Activated naive CD4-positive, alpha-beta T cell treated with anti-CD3 and anti-CD28 coated beads for 36 hours (primary cell): Measurements from ENCODE around the gene IL1RL1. TPM values are rescaled to one million over a fixed set of nuclear protein-coding genes. Genes with fewer than 3 reads are reported as not detected.

ENCODE experiments used
- CTCF ChIA-PET: fragments of 350-600 bp; sonication (Branson Sonifier 250); formaldehyde crosslinking; loops from one replicate; lab custom pipeline; 2021; ENCODE audit warnings: antibody characterized with exemption; lab: Charles Lee
- DNase-seq: peaks from one replicate; pipeline ENCODE4 v3.0.0-alpha.2; 2020
- H3K27ac Mint-ChIP-seq: one replicate; pipeline ENCODE4 v1.8.0; 2021; ENCODE audit warnings: mild to moderate bottlenecking, mixed read lengths
- H3K27me3 Mint-ChIP-seq: one replicate; pipeline ENCODE4 v1.8.0; 2021; ENCODE audit warnings: low read depth, mixed read lengths
- H3K36me3 Mint-ChIP-seq: one replicate; pipeline ENCODE4 v1.8.0; 2021; ENCODE audit warnings: low read depth, mixed read lengths
- H3K4me1 Mint-ChIP-seq: one replicate; pipeline ENCODE4 v1.8.0; 2021; ENCODE audit warnings: low read depth, mixed read lengths
- H3K4me3 Mint-ChIP-seq: one replicate; pipeline ENCODE4 v1.8.0; 2021; ENCODE audit warnings: mild to moderate bottlenecking, moderate library complexity, mixed read lengths
- H3K9me3 Mint-ChIP-seq: one replicate; pipeline ENCODE4 v1.8.0; 2021; ENCODE audit warnings: mixed read lengths
- intact Hi-C: fragments of 100-400 bp; cut with micrococcal nuclease; formaldehyde crosslinking; loops from one replicate; pipeline ENCODE4 v1.15.1; 2023
- total RNA-seq, 2 experiments: library from RNA; stranded (reverse); gene quantifications; one replicate each; pipeline ENCODE4 v1.2.3, GENCODE V29; 2021

IL1RL1 gene
- total RNA-seq, 2 experiments from 2014 or later: 0.22 to 0.43 TPM

- no peak for DNase-seq
- Mint-ChIP-seq H3K4me1 (peaks cover 14% of the 10 kb centered on the region), H3K27me3 (no peaks in the 10 kb centered on the region), H3K27ac (no peak overlapping the region), H3K9me3 (peaks cover 14% of the 10 kb centered on the region), H3K36me3 (peaks cover 58% of the 10 kb centered on the region), H3K4me3 (no peak overlapping the region)
- CTCF ChIA-PET: no interaction called here
- intact Hi-C loops: no loop called here
Observed at GRCh38 chr2:102386867-102387541, 75.6 kb downstream of the IL1RL1 start.

- CTCF ChIA-PET: no interaction called here
- DNase-seq: no peak
Observed at GRCh38 chr2:102387763-102388546, 76.6 kb downstream of the IL1RL1 start.

GRCh38 chr2:102391565-102391964 lies 80.2 kb downstream of the IL1RL1 start:
- H3K27me3 Mint-ChIP-seq: no peaks in the 10 kb centered on the region
- H3K36me3 Mint-ChIP-seq: peaks cover 26% of the 10 kb centered on the region
- no peak overlapping the region for H3K4me3 Mint-ChIP-seq
- CTCF ChIA-PET: interaction anchor here (1.4 kb wide), 1 partner anchor 21 kb away, joined by 3 read pairs; no protein-coding TSS in a partner anchor
- H3K4me1 Mint-ChIP-seq: peaks cover 17% of the 10 kb centered on the region
- DNase-seq: no peak
- no peaks in the 10 kb centered on the region for H3K9me3 Mint-ChIP-seq
- intact Hi-C loops: loop anchor here (1.0 kb wide), 1 partner anchor 24 kb away; no protein-coding TSS in a partner anchor
- H3K27ac Mint-ChIP-seq: no peak overlapping the region

More at GRCh38 chr2:102387763-102388546, 76.6 kb downstream of the IL1RL1 start:
- Mint-ChIP-seq H3K27ac (peak overlapping the region; percentile 12), H3K4me1 (peaks cover 17% of the 10 kb centered on the region), H3K9me3 (peaks cover 13% of the 10 kb centered on the region), H3K27me3 (no peaks in the 10 kb centered on the region), H3K4me3 (no peak overlapping the region), H3K36me3 (peaks cover 53% of the 10 kb centered on the region)
- intact Hi-C loops: no loop called here

GRCh38 chr2:102392096-102392495 lies 80.7 kb downstream of the IL1RL1 start:
- no peak overlapping the region for H3K27ac Mint-ChIP-seq
- peaks cover 23% of the 10 kb centered on the region for H3K36me3 Mint-ChIP-seq
- no peaks in the 10 kb centered on the region for H3K9me3 Mint-ChIP-seq
- no peak for DNase-seq
- no peaks in the 10 kb centered on the region for H3K27me3 Mint-ChIP-seq
- peaks cover 17% of the 10 kb centered on the region for H3K4me1 Mint-ChIP-seq
- H3K4me3 Mint-ChIP-seq: no peak overlapping the region
- intact Hi-C loops: no loop called here
- CTCF ChIA-PET: interaction anchor here (1.4 kb wide), 1 partner anchor 20 kb away, joined by 3 read pairs; no protein-coding TSS in a partner anchor

GRCh38 chr2:102392942-102393341 lies 81.6 kb downstream of the IL1RL1 start:
- no peak for DNase-seq
- H3K27me3 Mint-ChIP-seq: no peaks in the 10 kb centered on the region
- peaks cover 14% of the 10 kb centered on the region for H3K36me3 Mint-ChIP-seq
- no peak overlapping the region for H3K4me3 Mint-ChIP-seq
- intact Hi-C loops: loop anchor here (1.0 kb wide), 1 partner anchor 10 kb away; no protein-coding TSS in a partner anchor
- no peak overlapping the region for H3K27ac Mint-ChIP-seq
- H3K4me1 Mint-ChIP-seq: peaks cover 17% of the 10 kb centered on the region
- CTCF ChIA-PET: no interaction called here
- no peaks in the 10 kb centered on the region for H3K9me3 Mint-ChIP-seq

- intact Hi-C loops: no loop called here
- no peaks in the 10 kb centered on the region for H3K27me3 Mint-ChIP-seq
- CTCF ChIA-PET: interaction anchor here (0.6 kb wide), 1 partner anchor 42 kb away, joined by 3 read pairs; no protein-coding TSS in a partner anchor
- peaks cover 5% of the 10 kb centered on the region for H3K36me3 Mint-ChIP-seq
- DNase-seq: no peak
- H3K27ac Mint-ChIP-seq: no peak overlapping the region
- H3K4me3 Mint-ChIP-seq: no peak overlapping the region
- H3K4me1 Mint-ChIP-seq: peaks cover 14% of the 10 kb centered on the region
- no peaks in the 10 kb centered on the region for H3K9me3 Mint-ChIP-seq
Observed at GRCh38 chr2:102396012-102396411, 84.6 kb downstream of the IL1RL1 start.

- Mint-ChIP-seq H3K36me3 (peaks cover 5% of the 10 kb centered on the region), H3K9me3 (no peaks in the 10 kb centered on the region), H3K27ac (no peak overlapping the region), H3K4me1 (peaks cover 6% of the 10 kb centered on the region), H3K27me3 (no peaks in the 10 kb centered on the region), H3K4me3 (no peak overlapping the region)
- intact Hi-C loops: no loop called here
- CTCF ChIA-PET: interaction anchor here (0.8 kb wide), 1 partner anchor 25 kb away, joined by 3 read pairs; the partner anchor contains the start of gene IL18RAP
- DNase-seq: no peak
Observed at GRCh38 chr2:102397209-102397608, 85.8 kb downstream of the IL1RL1 start.

GRCh38 chr2:102399499-102400141 lies 88.3 kb downstream of the IL1RL1 start:
- CTCF ChIA-PET: interaction anchor here (1.3 to 1.7 kb wide), 2 partner anchors 44 to 159 kb away, joined by 3 to 7 read pairs; no protein-coding TSS in a partner anchor
- intact Hi-C loops: no loop called here
- DNase-seq: no peak

GRCh38 chr2:102401456-102401855 lies 90.1 kb downstream of the IL1RL1 start:
- intact Hi-C loops: no loop called here
- H3K27me3 Mint-ChIP-seq: no peaks in the 10 kb centered on the region
- H3K4me3 Mint-ChIP-seq: no peak overlapping the region
- H3K27ac Mint-ChIP-seq: no peak overlapping the region
- no peak for DNase-seq
- H3K9me3 Mint-ChIP-seq: no peaks in the 10 kb centered on the region
- no peaks in the 10 kb centered on the region for H3K36me3 Mint-ChIP-seq
- CTCF ChIA-PET: no interaction called here
- peaks cover 5% of the 10 kb centered on the region for H3K4me1 Mint-ChIP-seq

More at GRCh38 chr2:102399499-102400141, 88.3 kb downstream of the IL1RL1 start:
- no peak overlapping the region for H3K27ac Mint-ChIP-seq
- peaks cover 2% of the 10 kb centered on the region for H3K36me3 Mint-ChIP-seq
- peaks cover 5% of the 10 kb centered on the region for H3K4me1 Mint-ChIP-seq
- no peak overlapping the region for H3K4me3 Mint-ChIP-seq
- H3K27me3 Mint-ChIP-seq: no peaks in the 10 kb centered on the region
- no peaks in the 10 kb centered on the region for H3K9me3 Mint-ChIP-seq

Other genes with a start within 250 kb of the IL1RL1 start
- gene IL1R1, start 168.8 kb upstream of the IL1RL1 start, total RNA-seq: 1 to 10 TPM; 5.7 to 6.7 TPM
- gene IL1RL2, start 124.5 kb upstream of the IL1RL1 start, total RNA-seq: under 1 TPM; 0.30 to 0.91 TPM
- gene IL18R1, start 44.2 kb downstream of the IL1RL1 start, total RNA-seq: 10 to 100 TPM; 17.1 to 18.4 TPM
- gene IL18RAP, start 111.6 kb downstream of the IL1RL1 start, total RNA-seq: 10 to 100 TPM; 11.2 to 15.1 TPM
- under 1 TPM; 0.07 to 0.10 TPM for gene SLC9A4, start 161.7 kb downstream of the IL1RL1 start, total RNA-seq